SK-N-SH (cell line): ENCODE results near the gene ZNF521. TPM values are rescaled to one million over a fixed set of nuclear protein-coding genes. Genes with fewer than 3 reads are reported as not detected.

Experiments used
- CTCF ChIA-PET: fragments of 300-600, 350-600 bp; formaldehyde crosslinking; extraction: SDS; loops from one replicate; lab custom pipeline; 2021; lab: Yijun Ruan, JAX
- POLR2A ChIA-PET: fragments of 350-600 bp; sonication (Branson Sonifier 250); formaldehyde crosslinking; extraction: SDS; loops from one replicate; lab custom pipeline; 2020; ENCODE audit warnings: antibody characterized with exemption, inconsistent platforms; lab: Yijun Ruan, JAX
- DNase-seq: peaks from one replicate; pipeline ENCODE4 v3.0.0; 2012
- H2AFZ ChIP-seq: fragments of 200-600 bp; sonication (generic); 2 replicates; pipeline ENCODE4 v1.8.1; 2016; ENCODE audit warnings: antibody characterized with exemption, mild to moderate bottlenecking, low read depth
- H3F3A ChIP-seq: fragments of 200-600 bp; sonication (generic); replicated peaks from 2 replicates; pipeline ENCODE3; 2016; ENCODE audit warnings: antibody characterized with exemption, mild to moderate bottlenecking; ENCODE audit not compliant: insufficient read depth
- H3K27ac ChIP-seq, 2 experiments: fragments of 200-500 bp in 1 of 2; fragments of 200-600 bp in 1 of 2; sonication (Bioruptor generic) in 1 of 2; sonication (generic), shearing (Covaris generic) in 1 of 2; 2 replicates each; pipeline versions ENCODE4 v1.5.1 to v1.6.1; 2014 to 2016; ENCODE audit warnings: low read depth in 2 of 2, inconsistent platforms in 1 of 2, low read length in 1 of 2, mild to moderate bottlenecking in 1 of 2, mixed read lengths in 1 of 2
- H3K27me3 ChIP-seq: fragments of 200-600 bp; sonication (generic), shearing (Covaris generic); 2 replicates; pipeline ENCODE4 v1.6.1; 2016; ENCODE audit warnings: mixed run types; ENCODE audit not compliant: insufficient read depth
- H3K36me3 ChIP-seq, 2 experiments: fragments of 200-500 bp in 1 of 2; fragments of 200-600 bp in 1 of 2; sonication (Bioruptor generic) in 1 of 2; sonication (generic) in 1 of 2; replicated peaks in 1 of 2; 2 replicates each; pipeline versions ENCODE3 to v1.5.1; 2014 to 2016; ENCODE audit warnings: low read length in 1 of 2, mild to moderate bottlenecking in 1 of 2; ENCODE audit not compliant: insufficient read depth in 2 of 2, control insufficient read depth in 1 of 2
- H3K4me1 ChIP-seq, 2 experiments: fragments of 200-500 bp in 1 of 2; fragments of 200-600 bp in 1 of 2; sonication (Bioruptor generic) in 1 of 2; sonication (generic), shearing (Covaris generic) in 1 of 2; 2 replicates each; pipeline versions ENCODE4 v1.5.1 to v1.6.1; 2014 to 2016; ENCODE audit warnings: low read depth in 1 of 2, low read length in 1 of 2, mixed run types in 1 of 2; ENCODE audit not compliant: insufficient read depth in 2 of 2, control insufficient read depth in 1 of 2
- H3K4me2 ChIP-seq: fragments of 200-600 bp; sonication (generic), shearing (Covaris generic); 2 replicates; pipeline ENCODE4 v1.6.1; 2017; ENCODE audit warnings: mixed run types
- H3K4me3 ChIP-seq, 2 experiments: fragments of 200-500 bp in 1 of 2; fragments of 200-600 bp in 1 of 2; sonication (Bioruptor generic) in 1 of 2; sonication (generic), shearing (Covaris generic) in 1 of 2; 2 replicates each; pipeline versions ENCODE4 v1.5.1 to v1.8.1; 2014 to 2016; ENCODE audit warnings: low read depth in 2 of 2, inconsistent platforms in 1 of 2, low read length in 1 of 2, mild to moderate bottlenecking in 1 of 2, mixed read lengths in 1 of 2, moderate library complexity in 1 of 2
- H3K79me2 ChIP-seq: fragments of 200-600 bp; sonication (generic); 2 replicates; pipeline ENCODE4 v1.8.1; 2017; ENCODE audit warnings: mild to moderate bottlenecking; ENCODE audit not compliant: insufficient read depth
- H3K9ac ChIP-seq: fragments of 200-600 bp; sonication (generic); 2 replicates; pipeline ENCODE4 v1.6.1; 2017; ENCODE audit warnings: mixed run types
- H3K9me2 ChIP-seq: fragments of 200-600 bp; sonication (generic); 2 replicates; pipeline ENCODE4 v1.6.1; 2017; ENCODE audit warnings: mixed run types
- H3K9me3 ChIP-seq: fragments of 200-600 bp; sonication (generic); 2 replicates; pipeline ENCODE4 v1.6.1; 2017; ENCODE audit warnings: mixed run types, mild to moderate bottlenecking, moderate library complexity
- H4K20me1 ChIP-seq: fragments of 200-600 bp; sonication (generic); 2 replicates; pipeline ENCODE4 v1.6.1; 2017; ENCODE audit warnings: mild to moderate bottlenecking, mixed run types; ENCODE audit not compliant: insufficient read depth
- CHD2 ChIP-seq: fragments of 150-350 bp; IDR thresholded peaks from 2 replicates; pipeline ENCODE4 v1.6.1; 2018; ENCODE audit warnings: low read length; ENCODE audit not compliant: partially characterized antibody
- EZH2phosphoT487 ChIP-seq: fragments of 200-600 bp; sonication (generic); IDR thresholded peaks from 2 replicates; pipeline ENCODE4 v1.6.1; 2017; ENCODE audit warnings: low read depth, mixed run types, mild to moderate bottlenecking, antibody characterized with exemption, moderate library complexity, borderline replicate concordance
- IRF3 ChIP-seq: fragments of 150-350 bp; IDR thresholded peaks from 2 replicates; pipeline ENCODE4 v1.6.1; 2016; ENCODE audit warnings: mild to moderate bottlenecking, low read depth, low read length
- JUND ChIP-seq: IDR thresholded peaks from 2 replicates; pipeline ENCODE4 v1.4.0; 2012
- MEF2A ChIP-seq: IDR thresholded peaks from 2 replicates; pipeline ENCODE4 v1.4.0; 2012; ENCODE audit warnings: low read depth, borderline replicate concordance
- MXI1 ChIP-seq: IDR thresholded peaks from 2 replicates; pipeline ENCODE4 v1.6.1; 2012; ENCODE audit warnings: mild to moderate bottlenecking, low read depth, low read length, improper control_type of control experiment
- RAD21 ChIP-seq: IDR thresholded peaks from 2 replicates; pipeline ENCODE4 v1.6.1; 2012; ENCODE audit warnings: mild to moderate bottlenecking, low read length
- SIN3A ChIP-seq: IDR thresholded peaks from 2 replicates; pipeline ENCODE4 v1.6.1; 2012; ENCODE audit warnings: low read depth, mild to moderate bottlenecking, low read length, moderate library complexity, borderline replicate concordance
- SMC3 ChIP-seq: IDR thresholded peaks from 2 replicates; pipeline ENCODE4 v1.6.1; 2012; ENCODE audit warnings: low read depth, low read length, improper control_type of control experiment
- TEAD4 ChIP-seq: IDR thresholded peaks from 2 replicates; pipeline ENCODE4 v1.4.0; 2012; ENCODE audit warnings: mild to moderate bottlenecking, borderline replicate concordance; ENCODE audit not compliant: insufficient read depth
- YY1 ChIP-seq: IDR thresholded peaks from 2 replicates; pipeline ENCODE4 v1.4.0; 2012; ENCODE audit warnings: low read depth, mild to moderate bottlenecking
- WGBS: methylation state at CpG from one replicate; pipeline ENCODE4 v1.1.6; 2017; ENCODE audit warnings: low lambda C conversion rate; 5-methylcytosine and 5-hydroxymethylcytosine counted together
- polyA plus RNA-seq, 3 experiments: library from polyadenylated mRNA; depleted of rRNA; stranded (reverse); fragments of >200 nt; gene quantifications; 2 replicates each; pipeline ENCODE4 v1.2.3, GENCODE V29; 2012
- TF ChIP-seq, protein P1 (sequence below): IDR thresholded peaks from 2 replicates; pipeline ENCODE4 v1.4.0; 2012; ENCODE audit warnings: low read depth, borderline replicate concordance

The ZNF521 gene
- polyA plus RNA-seq, 1 of the 3 experiments (the other 2 are of a cell fraction) = 14.1 TPM

DNA sequence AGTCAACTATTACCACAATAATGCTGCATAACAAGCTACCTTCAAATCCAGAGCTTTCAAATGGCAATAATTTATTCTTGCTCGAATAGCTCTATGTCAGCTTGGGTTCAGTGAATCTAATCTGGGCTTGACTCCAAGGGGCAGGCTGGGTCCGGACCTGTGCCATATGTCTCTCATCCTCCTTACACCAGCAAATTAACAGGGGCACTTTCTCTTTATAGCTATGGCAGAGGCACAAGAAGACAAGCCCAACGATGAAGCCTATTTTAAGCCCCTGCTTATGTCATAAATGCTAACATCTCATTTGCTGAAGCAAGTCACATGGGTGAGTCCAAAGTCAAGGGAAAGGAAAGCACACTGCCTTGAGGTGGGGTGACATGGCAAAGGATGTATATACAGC lies 13.3 kb upstream of the ZNF521 start:
- Histone ChIP-seq H3K4me3 (no peak overlapping the region), H3K9me2 (no peaks in the 10 kb centered on the region), H3K27me3 (no peaks in the 10 kb centered on the region), H3K79me2 (no peaks in the 10 kb centered on the region), H4K20me1 (no peaks in the 10 kb centered on the region), H3K4me1 (no peaks in the 10 kb centered on the region; a peak in 1 of 4 replicates), H3K9ac (no peak overlapping the region), H3K4me2 (no peak overlapping the region), H3K9me3 (no peaks in the 10 kb centered on the region), H2AFZ (no peak overlapping the region), H3K36me3 (no peaks in the 10 kb centered on the region), H3F3A (no peaks in the 10 kb centered on the region), H3K27ac (no peak overlapping the region)
- no peak for DNase-seq
- 17% methylated on average over 3 of the region's 3 CpGs for WGBS
- CTCF ChIA-PET = interaction anchor here (0.9 to 1.1 kb wide), 2 partner anchors 639 to 727 kb away, joined by 3 to 4 read pairs; no protein-coding TSS in a partner anchor
- TF ChIP-seq, protein P1, sequence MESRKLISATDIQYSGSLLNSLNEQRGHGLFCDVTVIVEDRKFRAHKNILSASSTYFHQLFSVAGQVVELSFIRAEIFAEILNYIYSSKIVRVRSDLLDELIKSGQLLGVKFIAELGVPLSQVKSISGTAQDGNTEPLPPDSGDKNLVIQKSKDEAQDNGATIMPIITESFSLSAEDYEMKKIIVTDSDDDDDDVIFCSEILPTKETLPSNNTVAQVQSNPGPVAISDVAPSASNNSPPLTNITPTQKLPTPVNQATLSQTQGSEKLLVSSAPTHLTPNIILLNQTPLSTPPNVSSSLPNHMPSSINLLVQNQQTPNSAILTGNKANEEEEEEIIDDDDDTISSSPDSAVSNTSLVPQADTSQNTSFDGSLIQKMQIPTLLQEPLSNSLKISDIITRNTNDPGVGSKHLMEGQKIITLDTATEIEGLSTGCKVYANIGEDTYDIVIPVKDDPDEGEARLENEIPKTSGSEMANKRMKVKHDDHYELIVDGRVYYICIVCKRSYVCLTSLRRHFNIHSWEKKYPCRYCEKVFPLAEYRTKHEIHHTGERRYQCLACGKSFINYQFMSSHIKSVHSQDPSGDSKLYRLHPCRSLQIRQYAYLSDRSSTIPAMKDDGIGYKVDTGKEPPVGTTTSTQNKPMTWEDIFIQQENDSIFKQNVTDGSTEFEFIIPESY = no peak
- no peak for TF ChIP-seq JUND
- TF ChIP-seq IRF3 = no peak
- no peak for TF ChIP-seq TEAD4
- TF ChIP-seq MXI1 = no peak
- no peak for TF ChIP-seq SMC3
- TF ChIP-seq CHD2 = no peak
- TF ChIP-seq EZH2phosphoT487 = no peak
- POLR2A ChIA-PET = no interaction called here

DNA sequence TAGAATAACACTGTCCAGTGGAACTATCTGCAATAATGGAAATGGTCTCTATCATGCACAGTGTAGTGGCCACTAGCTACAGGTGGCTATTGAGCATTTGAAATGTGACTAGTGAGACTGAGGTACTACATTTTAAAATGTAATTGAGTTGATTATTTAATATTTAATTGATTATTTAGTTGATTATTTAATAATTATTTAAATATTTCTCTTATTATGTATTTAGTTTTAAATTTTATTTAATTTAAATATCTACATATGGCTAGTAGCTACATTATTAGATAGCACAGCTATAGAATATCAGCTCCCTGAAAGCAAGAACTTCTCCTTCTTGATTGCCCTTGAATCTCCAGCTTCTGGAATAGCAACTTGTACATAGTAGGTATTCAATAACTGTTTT lies 12.8 kb upstream of the ZNF521 start:
- Histone ChIP-seq H3K9me2 (no peaks in the 10 kb centered on the region), H4K20me1 (no peaks in the 10 kb centered on the region), H3K9me3 (no peaks in the 10 kb centered on the region), H2AFZ (no peak overlapping the region), H3K4me1 (no peaks in the 10 kb centered on the region; a peak in 1 of 4 replicates), H3K27me3 (no peaks in the 10 kb centered on the region), H3K79me2 (no peaks in the 10 kb centered on the region), H3K9ac (no peak overlapping the region), H3K4me2 (no peak overlapping the region), H3K27ac (no peak overlapping the region), H3F3A (no peaks in the 10 kb centered on the region), H3K36me3 (no peaks in the 10 kb centered on the region), H3K4me3 (no peak overlapping the region)
- no peak for TF ChIP-seq SIN3A
- no peak for TF ChIP-seq RAD21
- no peak for TF ChIP-seq YY1
- no peak for TF ChIP-seq MXI1
- no peak for TF ChIP-seq IRF3
- TF ChIP-seq MEF2A = no peak
- no peak for TF ChIP-seq EZH2phosphoT487
- no peak for TF ChIP-seq SMC3
- ChIA-PET CTCF (interaction anchor here (0.9 to 1.1 kb wide), 2 partner anchors 638 to 728 kb away, joined by 3 to 4 read pairs; no protein-coding TSS in a partner anchor), POLR2A (no interaction called here)
- DNase-seq = no peak
